Lower lobe of right lung (tissue), 2 donors: ENCODE measurements around the gene APOA4. TPM values are rescaled to one million over a fixed set of nuclear protein-coding genes. Genes with fewer than 3 reads are reported as not detected.

Experiments
- ATAC-seq, 2 donors: fragments of 200-7000 bp; cut with Tn5 transposase; one replicate each; pipeline ENCODE4 v1.9.1; 2020 to 2022; ENCODE audit warnings: mild to moderate bottlenecking in 2 of 2, moderate library complexity in 2 of 2
- DNase-seq: peaks from one replicate; pipeline ENCODE4 v3.0.0-alpha.2; 2020
- H3K27ac ChIP-seq: fragments of 200-600 bp; one replicate; pipeline ENCODE4 v1.8.0; 2022
- H3K27me3 ChIP-seq: fragments of 200-600 bp; one replicate; pipeline ENCODE4 v1.8.0; 2022; ENCODE audit warnings: low read depth
- H3K36me3 ChIP-seq: fragments of 200-600 bp; one replicate; pipeline ENCODE4 v1.8.0; 2022; ENCODE audit warnings: mild to moderate bottlenecking
- H3K4me1 ChIP-seq: fragments of 200-600 bp; one replicate; pipeline ENCODE4 v1.8.0; 2022
- H3K4me3 ChIP-seq: fragments of 200-600 bp; one replicate; pipeline ENCODE4 v1.8.0; 2022; ENCODE audit warnings: mild to moderate bottlenecking
- H3K9me3 ChIP-seq: fragments of 200-600 bp; one replicate; pipeline ENCODE4 v1.8.0; 2022
- intact Hi-C: fragments of 100-400 bp; cut with DNase I; formaldehyde crosslinking; loops from one replicate; pipeline ENCODE4 v1.11.0; 2022
- total RNA-seq: library from RNA; stranded (reverse); fragmentation: NEBNext Ultra II Directional; extraction: Animal tissue kit (Norgen Biotek cat#: 25700); gene quantifications from one replicate; pipeline ENCODE4 v1.2.1, GENCODE V29; 2021
- TF ChIP-seq, protein P1 (sequence below): fragments of 200-600 bp; IDR thresholded peaks from one replicate; pipeline ENCODE4 v1.8.0; 2022; ENCODE audit warnings: antibody characterized with exemption, mild to moderate bottlenecking
- donor health status: DM: no; HTN: yes; CAD: no; lungs with severe emphysema.

Gene APOA4
- total RNA-seq, 1 donor from 2014 or later: not detected

DNA sequence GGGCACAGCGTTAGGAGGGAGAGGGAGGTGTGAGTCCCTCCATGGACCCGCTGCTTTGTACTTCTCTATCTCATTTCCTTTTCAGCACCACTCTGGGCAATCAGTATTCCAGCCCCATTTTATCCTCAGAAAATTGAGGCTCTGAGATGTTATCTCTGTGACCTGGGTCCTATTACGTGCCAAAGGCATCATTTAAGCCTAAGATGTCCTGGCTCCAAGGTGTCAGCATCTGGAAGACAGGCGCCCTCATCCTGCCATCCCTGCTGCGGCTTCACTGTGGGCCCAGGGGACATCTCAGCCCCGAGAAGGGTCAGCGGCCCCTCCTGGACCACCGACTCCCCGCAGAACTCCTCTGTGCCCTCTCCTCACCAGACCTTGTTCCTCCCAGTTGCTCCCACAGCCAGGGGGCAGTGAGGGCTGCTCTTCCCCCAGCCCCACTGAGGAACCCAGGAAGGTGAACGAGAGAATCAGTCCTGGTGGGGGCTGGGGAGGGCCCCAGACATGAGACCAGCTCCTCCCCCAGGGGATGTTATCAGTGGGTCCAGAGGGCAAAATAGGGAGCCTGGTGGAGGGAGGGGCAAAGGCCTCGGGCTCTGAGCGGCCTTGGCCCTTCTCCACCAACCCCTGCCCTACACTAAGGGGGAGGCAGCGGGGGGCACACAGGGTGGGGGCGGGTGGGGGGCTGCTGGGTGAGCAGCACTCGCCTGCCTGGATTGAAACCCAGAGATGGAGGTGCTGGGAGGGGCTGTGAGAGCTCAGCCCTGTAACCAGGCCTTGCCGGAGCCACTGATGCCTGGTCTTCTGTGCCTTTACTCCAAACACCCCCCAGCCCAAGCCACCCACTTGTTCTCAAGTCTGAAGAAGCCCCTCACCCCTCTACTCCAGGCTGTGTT is 5.8 kb upstream of the APOA4 start:
- no peak for ATAC-seq
- Histone ChIP-seq H3K27me3 (no peaks in the 10 kb centered on the region), H3K9me3 (no peaks in the 10 kb centered on the region), H3K36me3 (no peaks in the 10 kb centered on the region), H3K4me1 (no peaks in the 10 kb centered on the region), H3K4me3 (no peak overlapping the region), H3K27ac (no peak overlapping the region)
- intact Hi-C loops: no loop called here
- TF ChIP-seq, protein P1, sequence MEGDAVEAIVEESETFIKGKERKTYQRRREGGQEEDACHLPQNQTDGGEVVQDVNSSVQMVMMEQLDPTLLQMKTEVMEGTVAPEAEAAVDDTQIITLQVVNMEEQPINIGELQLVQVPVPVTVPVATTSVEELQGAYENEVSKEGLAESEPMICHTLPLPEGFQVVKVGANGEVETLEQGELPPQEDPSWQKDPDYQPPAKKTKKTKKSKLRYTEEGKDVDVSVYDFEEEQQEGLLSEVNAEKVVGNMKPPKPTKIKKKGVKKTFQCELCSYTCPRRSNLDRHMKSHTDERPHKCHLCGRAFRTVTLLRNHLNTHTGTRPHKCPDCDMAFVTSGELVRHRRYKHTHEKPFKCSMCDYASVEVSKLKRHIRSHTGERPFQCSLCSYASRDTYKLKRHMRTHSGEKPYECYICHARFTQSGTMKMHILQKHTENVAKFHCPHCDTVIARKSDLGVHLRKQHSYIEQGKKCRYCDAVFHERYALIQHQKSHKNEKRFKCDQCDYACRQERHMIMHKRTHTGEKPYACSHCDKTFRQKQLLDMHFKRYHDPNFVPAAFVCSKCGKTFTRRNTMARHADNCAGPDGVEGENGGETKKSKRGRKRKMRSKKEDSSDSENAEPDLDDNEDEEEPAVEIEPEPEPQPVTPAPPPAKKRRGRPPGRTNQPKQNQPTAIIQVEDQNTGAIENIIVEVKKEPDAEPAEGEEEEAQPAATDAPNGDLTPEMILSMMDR: no peak
- DNase-seq: no peak

DNA sequence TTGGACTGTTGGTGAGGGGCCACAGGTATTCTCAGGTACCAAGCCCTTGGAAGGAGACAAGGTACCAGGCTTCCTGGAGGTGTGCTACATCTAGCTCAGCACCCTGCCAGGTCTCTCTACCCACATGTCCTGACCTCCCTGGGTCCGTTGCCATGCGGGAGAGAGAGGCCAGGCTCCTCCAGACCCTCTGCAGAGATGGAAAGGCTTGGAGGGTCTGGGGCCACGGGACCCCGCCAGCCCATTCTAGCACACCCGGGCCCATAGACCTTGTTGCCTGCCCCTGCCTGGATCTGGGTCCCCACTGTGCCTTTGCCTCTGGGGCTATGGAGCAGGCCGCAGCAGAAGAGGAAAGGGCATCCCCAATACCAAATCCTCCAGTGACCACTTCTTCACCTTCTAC is 4.4 kb upstream of the APOA4 start:
- Histone ChIP-seq H3K4me1 (no peaks in the 10 kb centered on the region), H3K27ac (no peak overlapping the region), H3K4me3 (no peak overlapping the region), H3K36me3 (no peaks in the 10 kb centered on the region), H3K27me3 (no peaks in the 10 kb centered on the region), H3K9me3 (no peaks in the 10 kb centered on the region)
- intact Hi-C loops: no loop called here
- ATAC-seq (no peak), DNase-seq (no peak)
- TF ChIP-seq, protein P1: no peak

DNA sequence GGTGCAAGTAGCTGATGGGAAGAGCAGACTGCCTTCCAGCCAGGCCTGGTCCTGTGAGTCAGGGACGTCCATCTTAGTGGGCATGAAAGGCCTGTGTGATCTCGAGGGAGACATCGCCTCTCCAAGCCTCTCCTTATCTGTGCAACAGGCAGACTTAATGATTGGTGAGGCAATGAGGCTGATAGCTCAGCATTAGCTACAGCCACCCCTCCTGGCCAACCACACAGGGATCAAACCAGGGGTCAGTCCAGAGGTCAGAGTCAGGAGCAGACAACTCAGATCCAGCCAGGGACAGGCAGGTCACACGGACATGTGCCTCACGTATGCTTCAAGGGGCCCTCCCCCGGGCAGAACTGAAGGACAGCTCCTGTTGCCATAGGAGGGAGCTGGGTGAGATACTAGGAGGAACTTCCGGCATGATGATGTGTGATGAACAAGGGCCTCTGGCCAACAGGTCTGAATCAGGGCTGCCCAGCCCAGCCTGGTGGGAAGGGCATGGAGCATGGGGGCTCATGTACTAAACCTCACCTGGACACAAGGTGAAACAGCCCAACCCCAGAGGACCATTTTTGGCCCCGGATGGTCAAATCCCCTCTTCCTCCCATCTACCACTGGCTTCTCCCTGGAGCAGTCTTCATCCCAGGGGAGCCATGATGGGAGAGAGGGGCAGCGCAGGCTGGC is 3.8 kb upstream of the APOA4 start:
- TF ChIP-seq, protein P1: no peak
- intact Hi-C loops: no loop called here
- Histone ChIP-seq H3K9me3 (no peaks in the 10 kb centered on the region), H3K27ac (no peak overlapping the region), H3K4me3 (no peak overlapping the region), H3K36me3 (no peaks in the 10 kb centered on the region), H3K4me1 (no peaks in the 10 kb centered on the region), H3K27me3 (no peaks in the 10 kb centered on the region)
- DNase-seq (no peak), ATAC-seq (no peak)

DNA sequence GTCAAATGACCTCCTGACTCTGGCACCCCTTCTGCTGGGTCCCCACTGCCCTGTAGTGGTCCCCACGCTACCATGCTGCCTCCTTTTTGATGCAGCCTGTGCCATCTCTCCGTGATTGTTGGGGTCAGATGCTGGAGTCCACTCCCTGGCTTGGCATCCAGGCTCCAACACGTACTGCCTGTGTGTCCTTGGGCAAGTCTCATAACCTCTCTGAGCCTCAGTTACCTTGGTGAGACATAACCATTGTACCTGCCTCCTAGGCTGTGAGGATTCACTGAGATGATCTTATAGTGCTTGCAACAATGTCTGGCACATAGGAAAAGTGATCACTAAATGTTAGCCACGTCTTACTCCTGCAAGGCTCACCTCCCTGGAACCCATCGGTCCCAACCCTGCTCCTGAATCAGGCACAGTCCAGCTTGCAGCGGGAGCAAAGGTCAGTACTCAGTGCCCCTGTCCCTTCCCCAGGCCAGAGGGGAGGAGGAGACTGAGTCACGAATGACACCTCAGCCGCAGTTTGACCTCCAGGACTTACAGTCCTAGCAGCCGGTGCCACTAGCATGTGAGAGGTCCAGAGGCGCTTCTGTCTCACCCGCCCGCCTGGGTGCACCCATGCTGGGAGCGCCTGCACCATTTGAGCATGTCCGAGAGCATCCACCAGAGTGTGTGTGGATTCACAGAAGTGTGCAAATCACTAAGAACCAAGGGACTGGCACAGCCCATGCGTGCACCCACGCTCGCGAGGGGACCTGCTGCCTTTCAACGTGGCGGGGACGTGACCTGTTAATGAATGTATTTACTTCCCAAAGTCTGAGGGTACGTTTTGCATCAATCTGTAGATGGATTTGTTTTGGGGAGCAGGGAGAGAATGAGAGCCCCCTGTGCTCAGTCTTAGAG is 3.0 kb upstream of the APOA4 start:
- H3K27me3 ChIP-seq: no peaks in the 10 kb centered on the region
- DNase-seq (no peak), ATAC-seq (no peak)
- TF ChIP-seq, protein P1: no peak
- H3K4me1 ChIP-seq: no peaks in the 10 kb centered on the region
- H3K4me3 ChIP-seq: no peak overlapping the region
- H3K36me3 ChIP-seq: no peaks in the 10 kb centered on the region
- H3K27ac ChIP-seq: no peak overlapping the region
- intact Hi-C loops: no loop called here
- H3K9me3 ChIP-seq: no peaks in the 10 kb centered on the region

GRCh38 chr11:116825434-116825833 is 2.3 kb upstream of the APOA4 start:
- H3K27ac ChIP-seq: no peak overlapping the region
- intact Hi-C loops: no loop called here
- DNase-seq: no peak
- TF ChIP-seq, protein P1: no peak
- no peaks in the 10 kb centered on the region for H3K4me1 ChIP-seq
- no peak for ATAC-seq
- no peaks in the 10 kb centered on the region for H3K9me3 ChIP-seq
- no peak overlapping the region for H3K4me3 ChIP-seq
- no peaks in the 10 kb centered on the region for H3K36me3 ChIP-seq
- H3K27me3 ChIP-seq: no peaks in the 10 kb centered on the region
